ENCODE measurements around the gene PTPRN2. TPM values are rescaled to one million over a fixed set of nuclear protein-coding genes. Genes with fewer than 3 reads are reported as not detected.

Gene PTPRN2
- total and polyA plus RNA-seq, 4 experiments from 2014 or later = 1.7 to 2.6 (median 1.9) TPM

DNA sequence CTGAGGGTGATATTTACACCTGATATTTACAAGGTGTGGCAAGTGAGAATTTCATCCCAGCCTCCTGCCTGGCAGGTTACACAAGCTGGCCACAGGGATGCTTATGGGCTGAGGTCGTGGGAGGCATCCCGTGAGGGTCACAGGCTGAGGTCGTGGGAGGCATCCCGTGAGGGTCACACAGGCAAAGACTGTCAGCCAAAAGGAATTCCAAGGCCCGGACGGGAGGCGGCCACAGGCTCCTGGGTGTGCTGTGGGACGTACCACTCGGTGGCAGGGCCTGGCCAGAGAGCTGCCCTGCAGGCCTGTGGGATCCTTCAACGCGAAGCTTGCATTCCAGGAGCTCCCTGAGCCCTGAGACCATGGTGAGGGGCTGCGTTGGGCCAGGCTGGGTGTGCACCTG lies 790.3 kb downstream of the PTPRN2 start:
- Histone ChIP-seq H3K36me3 (ENCODE audit: insufficient read depth, low read length) (no peaks in the 10 kb centered on the region), H3K4me3 (ENCODE audit: low read length in 2 of 2) (no peak overlapping the region), H3K27me3 (ENCODE audit: insufficient read depth, low read length) (no peaks in the 10 kb centered on the region), H3K27ac (ENCODE audit: low read depth, low read length) (no peak overlapping the region), H3K4me1 (ENCODE audit: insufficient read depth, low read length) (no peaks in the 10 kb centered on the region), H3K9me3 (ENCODE audit: control insufficient read depth in 1 of 2, low read length in 2 of 2) (no peaks in the 10 kb centered on the region)
- ChIA-PET CTCF (ENCODE audit: partially characterized antibody) (no interaction called here), POLR2A (ENCODE audit: partially characterized antibody) (no interaction called here)
- H3K9me3 Mint-ChIP-seq = no peaks in the 10 kb centered on the region
- H3K27ac Mint-ChIP-seq = no peak overlapping the region
- peaks cover 0 to 1% (median 0%) of the 10 kb centered on the region in 4 donors for H3K4me1 Mint-ChIP-seq
- no peaks in the 10 kb centered on the region for H3K27me3 Mint-ChIP-seq
- H3K4me3 Mint-ChIP-seq = no peak overlapping the region
- DNase-seq = no peak
- H3K36me3 Mint-ChIP-seq = no peaks in the 10 kb centered on the region
- intact Hi-C loops (cut with micrococcal nuclease) = no loop called here

DNA sequence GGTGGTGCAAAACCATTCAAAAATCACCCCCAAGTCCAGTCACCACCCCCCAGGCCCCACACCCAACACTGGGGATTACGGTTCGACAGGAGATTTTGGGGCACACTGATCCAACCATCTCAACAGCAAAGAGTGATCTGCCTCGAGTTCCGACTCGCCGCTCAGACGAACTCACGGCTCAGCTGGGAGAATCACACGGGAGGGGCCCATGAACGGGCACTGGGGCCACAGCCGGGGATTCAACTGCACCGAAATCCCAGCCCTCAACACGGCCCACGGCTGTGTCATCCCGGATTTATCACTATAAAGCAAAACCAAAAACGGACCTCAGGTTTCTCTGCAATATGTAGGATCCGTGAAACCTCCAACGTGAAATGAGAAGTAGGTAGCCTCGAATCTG lies 790.8 kb downstream of the PTPRN2 start:
- ChIA-PET POLR2A (ENCODE audit: partially characterized antibody) (no interaction called here), CTCF (ENCODE audit: partially characterized antibody) (no interaction called here)
- no peak overlapping the region for H3K4me3 Mint-ChIP-seq
- no peaks in the 10 kb centered on the region for H3K27me3 Mint-ChIP-seq
- no peak overlapping the region for H3K27ac Mint-ChIP-seq
- intact Hi-C loops (cut with micrococcal nuclease) = no loop called here
- Histone ChIP-seq H3K9me3 (ENCODE audit: control insufficient read depth in 1 of 2, low read length in 2 of 2) (no peaks in the 10 kb centered on the region), H3K27me3 (ENCODE audit: insufficient read depth, low read length) (no peaks in the 10 kb centered on the region), H3K4me1 (ENCODE audit: insufficient read depth, low read length) (no peaks in the 10 kb centered on the region), H3K36me3 (ENCODE audit: insufficient read depth, low read length) (no peaks in the 10 kb centered on the region), H3K4me3 (ENCODE audit: low read length in 2 of 2) (no peak overlapping the region), H3K27ac (ENCODE audit: low read depth, low read length) (no peak overlapping the region)
- H3K4me1 Mint-ChIP-seq = peaks cover 0 to 1% (median 0%) of the 10 kb centered on the region in 4 donors
- no peak for DNase-seq
- H3K36me3 Mint-ChIP-seq = no peaks in the 10 kb centered on the region
- H3K9me3 Mint-ChIP-seq = no peaks in the 10 kb centered on the region

DNA sequence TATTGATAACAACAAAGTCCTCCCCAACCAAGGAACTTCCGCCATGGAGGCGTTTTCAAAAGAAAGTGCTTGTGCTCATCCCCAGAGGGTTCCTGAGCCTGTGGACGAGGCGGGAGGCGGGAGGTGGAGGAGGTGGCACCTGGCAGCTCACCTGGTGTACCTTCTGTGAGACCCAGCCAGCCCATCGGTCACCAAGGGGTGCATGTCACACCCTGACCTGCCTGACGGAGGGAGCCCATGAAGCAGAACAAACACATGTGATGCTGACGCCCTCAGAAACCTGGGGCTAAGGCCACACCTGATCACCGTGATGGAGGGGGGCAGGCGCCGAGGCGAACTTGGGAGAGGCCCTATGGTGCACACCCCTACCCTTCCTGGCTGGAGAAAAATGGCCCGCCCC lies 792.0 kb downstream of the PTPRN2 start:
- ChIA-PET CTCF (ENCODE audit: partially characterized antibody) (no interaction called here), POLR2A (ENCODE audit: partially characterized antibody) (no interaction called here)
- intact Hi-C loops (cut with micrococcal nuclease) = no loop called here
- no peak for DNase-seq
- no peak overlapping the region for H3K4me3 Mint-ChIP-seq
- H3K27ac Mint-ChIP-seq = no peak overlapping the region
- no peaks in the 10 kb centered on the region for H3K27me3 Mint-ChIP-seq
- H3K9me3 ChIP-seq (ENCODE audit: control insufficient read depth in 1 of 2, low read length in 2 of 2) = no peaks in the 10 kb centered on the region
- H3K4me1 Mint-ChIP-seq = peaks cover 0 to 1% (median 0%) of the 10 kb centered on the region in 4 donors
- H3K36me3 Mint-ChIP-seq = no peaks in the 10 kb centered on the region
- no peaks in the 10 kb centered on the region for H3K36me3 ChIP-seq (ENCODE audit: insufficient read depth, low read length)
- H3K9me3 Mint-ChIP-seq = no peaks in the 10 kb centered on the region
- no peak overlapping the region for H3K27ac ChIP-seq (ENCODE audit: low read depth, low read length)
- H3K27me3 ChIP-seq (ENCODE audit: insufficient read depth, low read length) = no peaks in the 10 kb centered on the region
- no peaks in the 10 kb centered on the region for H3K4me1 ChIP-seq (ENCODE audit: insufficient read depth, low read length)
- no peak overlapping the region for H3K4me3 ChIP-seq (ENCODE audit: low read length in 2 of 2)

DNA sequence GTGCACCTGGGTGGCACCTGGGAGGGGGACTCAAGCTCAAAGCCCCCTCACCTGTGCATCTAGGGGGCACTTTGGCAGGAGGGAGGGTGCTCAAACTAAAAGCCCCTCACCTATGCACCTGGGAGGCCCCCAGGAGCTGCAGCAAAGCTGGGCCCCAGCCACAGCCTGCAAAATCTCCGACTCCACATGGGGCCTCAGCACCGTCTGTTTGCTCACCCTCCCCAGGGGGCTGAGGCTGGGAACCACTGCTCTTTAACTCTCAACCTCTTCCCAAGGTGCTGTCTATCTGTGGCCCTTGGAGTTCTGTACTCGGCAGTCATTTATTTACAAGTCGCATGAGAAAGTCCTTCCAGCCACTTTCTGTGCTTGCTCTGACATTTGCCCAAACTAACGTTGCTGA lies 792.4 kb downstream of the PTPRN2 start:
- H3K36me3 ChIP-seq (ENCODE audit: insufficient read depth, low read length) = no peaks in the 10 kb centered on the region
- no peak for DNase-seq
- intact Hi-C loops (cut with micrococcal nuclease) = no loop called here
- H3K27me3 Mint-ChIP-seq = no peaks in the 10 kb centered on the region
- peaks cover 0 to 1% (median 0%) of the 10 kb centered on the region in 4 donors for H3K4me1 Mint-ChIP-seq
- ChIA-PET POLR2A (ENCODE audit: partially characterized antibody) (no interaction called here), CTCF (ENCODE audit: partially characterized antibody) (no interaction called here)
- H3K4me3 ChIP-seq (ENCODE audit: low read length in 2 of 2) = no peak overlapping the region
- no peak overlapping the region for H3K27ac Mint-ChIP-seq
- no peak overlapping the region for H3K4me3 Mint-ChIP-seq
- no peaks in the 10 kb centered on the region for H3K9me3 Mint-ChIP-seq
- H3K9me3 ChIP-seq (ENCODE audit: control insufficient read depth in 1 of 2, low read length in 2 of 2) = no peaks in the 10 kb centered on the region
- no peaks in the 10 kb centered on the region for H3K27me3 ChIP-seq (ENCODE audit: insufficient read depth, low read length)
- no peak overlapping the region for H3K27ac ChIP-seq (ENCODE audit: low read depth, low read length)
- H3K36me3 Mint-ChIP-seq = no peaks in the 10 kb centered on the region
- H3K4me1 ChIP-seq (ENCODE audit: insufficient read depth, low read length) = no peaks in the 10 kb centered on the region

DNA sequence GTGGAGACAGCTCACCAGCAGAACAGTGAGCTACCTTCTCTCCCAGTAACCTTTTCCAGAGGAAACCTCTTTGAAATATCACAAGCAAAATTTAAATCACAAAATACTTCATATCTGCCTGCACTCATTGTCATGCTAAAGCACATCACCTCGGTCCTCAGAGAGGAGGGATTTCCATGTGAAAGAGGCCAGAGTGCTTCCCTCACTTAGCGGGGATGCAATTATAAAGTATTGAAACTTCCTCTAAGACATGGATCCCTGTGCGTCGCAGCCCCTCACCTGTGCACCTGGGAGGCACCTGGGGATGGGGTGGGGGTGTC lies 792.9 kb downstream of the PTPRN2 start:
- POLR2A ChIA-PET (ENCODE audit: partially characterized antibody) = no interaction called here
- Mint-ChIP-seq H3K9me3 (no peaks in the 10 kb centered on the region), H3K36me3 (no peaks in the 10 kb centered on the region), H3K4me3 (no peak overlapping the region), H3K4me1 (peaks cover 0 to 1% (median 0%) of the 10 kb centered on the region in 4 donors), H3K27me3 (no peaks in the 10 kb centered on the region), H3K27ac (no peak overlapping the region)
- Histone ChIP-seq H3K9me3 (ENCODE audit: control insufficient read depth in 1 of 2, low read length in 2 of 2) (no peaks in the 10 kb centered on the region), H3K4me3 (ENCODE audit: low read length in 2 of 2) (no peak overlapping the region), H3K27ac (ENCODE audit: low read depth, low read length) (no peak overlapping the region), H3K4me1 (ENCODE audit: insufficient read depth, low read length) (no peaks in the 10 kb centered on the region), H3K27me3 (ENCODE audit: insufficient read depth, low read length) (no peaks in the 10 kb centered on the region), H3K36me3 (ENCODE audit: insufficient read depth, low read length) (no peaks in the 10 kb centered on the region)
- intact Hi-C loops (cut with micrococcal nuclease) = no loop called here
- CTCF ChIA-PET (ENCODE audit: partially characterized antibody) = no interaction called here
- no peak for DNase-seq

DNA sequence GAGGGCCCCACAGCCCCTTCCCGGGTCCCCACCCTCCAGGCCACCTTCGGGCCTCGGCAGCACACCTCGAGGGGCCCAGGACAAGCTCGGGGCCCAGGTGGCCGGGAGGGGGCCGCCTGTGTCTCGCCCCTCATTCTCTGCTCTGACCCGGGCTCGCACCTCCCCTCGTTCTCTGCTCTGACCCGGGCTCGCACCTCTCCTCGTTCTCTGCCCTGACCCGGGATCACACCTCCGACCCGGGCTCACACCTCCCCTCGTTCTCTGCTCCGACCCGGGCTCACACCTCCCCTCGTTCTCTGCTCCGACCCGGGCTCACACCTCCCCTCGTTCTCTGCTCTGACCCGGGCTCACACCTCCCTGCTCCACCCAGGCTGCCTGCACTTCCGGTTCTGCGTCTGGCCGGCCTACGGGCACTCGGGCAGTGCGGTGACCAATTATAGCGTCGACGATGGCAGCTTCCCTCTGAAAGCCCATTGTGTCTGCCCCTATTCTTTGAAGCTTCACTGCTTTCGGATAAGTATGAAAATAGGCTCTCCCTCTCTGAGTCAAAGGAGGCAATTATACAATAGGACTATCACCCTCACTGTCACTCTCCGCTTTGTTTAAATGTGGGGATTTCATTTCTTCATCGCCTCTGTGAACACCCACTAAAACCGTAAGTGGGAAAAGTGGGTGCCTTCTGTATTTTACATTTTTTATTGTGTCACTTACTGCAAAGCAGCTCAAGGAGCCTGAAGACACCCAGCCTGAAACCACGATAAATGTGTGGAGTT lies 793.5 kb downstream of the PTPRN2 start:
- Mint-ChIP-seq H3K36me3 (no peaks in the 10 kb centered on the region), H3K9me3 (no peaks in the 10 kb centered on the region), H3K27ac (no peak overlapping the region), H3K27me3 (no peaks in the 10 kb centered on the region), H3K4me3 (no peak overlapping the region), H3K4me1 (peaks cover 0 to 1% (median under 1%) of the 10 kb centered on the region in 4 donors)
- DNase-seq = no peak
- CTCF ChIA-PET (ENCODE audit: partially characterized antibody) = no interaction called here
- Histone ChIP-seq H3K36me3 (ENCODE audit: insufficient read depth, low read length) (no peaks in the 10 kb centered on the region), H3K9me3 (ENCODE audit: control insufficient read depth in 1 of 2, low read length in 2 of 2) (no peaks in the 10 kb centered on the region), H3K4me1 (ENCODE audit: insufficient read depth, low read length) (no peaks in the 10 kb centered on the region), H3K27me3 (ENCODE audit: insufficient read depth, low read length) (no peaks in the 10 kb centered on the region), H3K4me3 (ENCODE audit: low read length in 2 of 2) (no peak overlapping the region), H3K27ac (ENCODE audit: low read depth, low read length) (no peak overlapping the region)
- POLR2A ChIA-PET (ENCODE audit: partially characterized antibody) = no interaction called here
- intact Hi-C loops (cut with micrococcal nuclease) = no loop called here

DNA sequence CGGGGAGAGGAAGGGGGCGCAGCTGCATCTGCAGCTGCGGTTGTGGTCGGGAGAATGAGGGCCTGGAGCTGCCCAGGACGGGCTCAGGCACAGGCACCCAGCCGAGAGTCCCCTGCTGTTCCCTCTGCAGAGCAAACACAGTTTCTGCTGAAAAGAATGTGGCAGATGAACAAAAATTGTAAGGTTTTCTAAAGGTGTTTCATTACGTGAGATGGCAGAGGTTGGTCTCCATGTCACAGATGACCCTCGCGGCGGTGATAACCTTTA lies 794.6 kb downstream of the PTPRN2 start:
- ChIA-PET CTCF (ENCODE audit: partially characterized antibody) (no interaction called here), POLR2A (ENCODE audit: partially characterized antibody) (no interaction called here)
- Histone ChIP-seq H3K4me1 (ENCODE audit: insufficient read depth, low read length) (no peaks in the 10 kb centered on the region), H3K4me3 (ENCODE audit: low read length in 2 of 2) (no peak overlapping the region), H3K27me3 (ENCODE audit: insufficient read depth, low read length) (no peaks in the 10 kb centered on the region), H3K9me3 (ENCODE audit: control insufficient read depth in 1 of 2, low read length in 2 of 2) (no peaks in the 10 kb centered on the region), H3K36me3 (ENCODE audit: insufficient read depth, low read length) (no peaks in the 10 kb centered on the region), H3K27ac (ENCODE audit: low read depth, low read length) (no peak overlapping the region)
- H3K27me3 Mint-ChIP-seq = no peaks in the 10 kb centered on the region
- peaks cover 0 to 1% (median under 1%) of the 10 kb centered on the region in 4 donors for H3K4me1 Mint-ChIP-seq
- no peak overlapping the region for H3K4me3 Mint-ChIP-seq
- no peaks in the 10 kb centered on the region for H3K36me3 Mint-ChIP-seq
- DNase-seq = no peak
- H3K9me3 Mint-ChIP-seq = no peaks in the 10 kb centered on the region
- intact Hi-C loops (cut with micrococcal nuclease) = no loop called here
- no peak overlapping the region for H3K27ac Mint-ChIP-seq

Measured in CD4-positive, alpha-beta memory T cell (primary cell).